Heart left ventricle (tissue), 13 donors: ENCODE measurements around the gene TMBIM4.

Experiments
- POLR2A ChIP-seq, 2 donors: fragments of 450-650 bp; IDR thresholded peaks; one replicate each; pipeline ENCODE4 v1.6.1; 2017; ENCODE audit warnings: antibody characterized with exemption in 2 of 2, mild to moderate bottlenecking in 2 of 2, moderate library complexity in 2 of 2
- TF ChIP-seq, protein P1 (sequence below), 12 donors: fragments of 200-600 bp; sonication (generic) in 4 of 12; IDR thresholded peaks; one replicate each; pipeline versions ENCODE4 v1.5.0 to v1.8.0; 2018 to 2022; ENCODE audit warnings: antibody characterized with exemption in 12 of 12, mild to moderate bottlenecking in 5 of 12
- donor health status: ischemic (EF 13 %, LVEDD 7.1; RV severe dilation, severe dysfunction).
- donor health status: DM: no; HTN: yes; CAD: no.
- donor health status: DM: no; HTN: no; CAD: no.
- donor health status: ischemic (EF 25% LVEDD 6.9; RV normal size, moderate dysfunction).
- donor health status: ischemic (EF 25% LVEDD 5.7; RV mildly dilated, moderate dysfunction).
- donor health status: ischemic (EF 35%, LVEDD 5.7; RV mildly dilated, moderate dysfunction).
- donor health status: nonischemic (EF 11% LVEDD 7.7; RV severe dilation, severe dysfunction).
- donor health status: DM: yes; HTN: yes; CAD: no.
- donor health status: PGD.
- donor health status: ischemic (EF 29% LVEDD 5.4; RV normal size, mild dysfunction).
- donor health status: nonischemic (EF 23%, LVEDD 6.1; RV moderate dilation, normal function).

GRCh38 chr12:66111605-66112004 lies 58.2 kb downstream of the TMBIM4 start:
- TF ChIP-seq, protein P1, sequence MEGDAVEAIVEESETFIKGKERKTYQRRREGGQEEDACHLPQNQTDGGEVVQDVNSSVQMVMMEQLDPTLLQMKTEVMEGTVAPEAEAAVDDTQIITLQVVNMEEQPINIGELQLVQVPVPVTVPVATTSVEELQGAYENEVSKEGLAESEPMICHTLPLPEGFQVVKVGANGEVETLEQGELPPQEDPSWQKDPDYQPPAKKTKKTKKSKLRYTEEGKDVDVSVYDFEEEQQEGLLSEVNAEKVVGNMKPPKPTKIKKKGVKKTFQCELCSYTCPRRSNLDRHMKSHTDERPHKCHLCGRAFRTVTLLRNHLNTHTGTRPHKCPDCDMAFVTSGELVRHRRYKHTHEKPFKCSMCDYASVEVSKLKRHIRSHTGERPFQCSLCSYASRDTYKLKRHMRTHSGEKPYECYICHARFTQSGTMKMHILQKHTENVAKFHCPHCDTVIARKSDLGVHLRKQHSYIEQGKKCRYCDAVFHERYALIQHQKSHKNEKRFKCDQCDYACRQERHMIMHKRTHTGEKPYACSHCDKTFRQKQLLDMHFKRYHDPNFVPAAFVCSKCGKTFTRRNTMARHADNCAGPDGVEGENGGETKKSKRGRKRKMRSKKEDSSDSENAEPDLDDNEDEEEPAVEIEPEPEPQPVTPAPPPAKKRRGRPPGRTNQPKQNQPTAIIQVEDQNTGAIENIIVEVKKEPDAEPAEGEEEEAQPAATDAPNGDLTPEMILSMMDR (IDR thresholded peaks at IDR 0.05) = no peak
- TF ChIP-seq POLR2A (IDR thresholded peaks at IDR 0.05) = no peak
